Small intestine (tissue), 7 donors: ENCODE results near the gene CYB561A3. TPM values are rescaled to one million over a fixed set of nuclear protein-coding genes. Genes with fewer than 3 reads are reported as not detected.

Source experiments
- DNase-seq, 2 donors: peaks; one replicate each; pipeline versions ENCODE4 v3.0.0 to v3.0.0-alpha.2; 2013
- FAIRE-seq: peaks from 2 replicates; lab custom pipeline; 2012; peaks lifted over from hg19 to GRCh38; lab: Jason Lieb, UNC
- H3K27ac ChIP-seq, 3 donors: one replicate each; pipeline ENCODE4 v1.5.1; 2013; ENCODE audit warnings: low read length in 2 of 3, mild to moderate bottlenecking in 2 of 3, control low read depth in 1 of 3, inconsistent platforms in 1 of 3, low read depth in 1 of 3, moderate library complexity in 1 of 3
- H3K27me3 ChIP-seq, 3 donors: one replicate each; pipeline ENCODE4 v1.6.1; 2013; ENCODE audit warnings: low read length in 3 of 3, inconsistent platforms in 1 of 3; ENCODE audit not compliant: control insufficient read depth in 3 of 3, insufficient read depth in 3 of 3
- H3K36me3 ChIP-seq, 3 donors: one replicate each; pipeline ENCODE4 v1.6.1; 2013; ENCODE audit warnings: low read length in 3 of 3, inconsistent platforms in 1 of 3, low read depth in 1 of 3, mild to moderate bottlenecking in 1 of 3, moderate library complexity in 1 of 3; ENCODE audit not compliant: control insufficient read depth in 3 of 3, insufficient read depth in 2 of 3
- H3K4me1 ChIP-seq, 3 donors: one replicate each; pipeline ENCODE4 v1.6.1; 2013; ENCODE audit warnings: low read length in 2 of 3, inconsistent platforms in 1 of 3, low read depth in 1 of 3, mild to moderate bottlenecking in 1 of 3, moderate library complexity in 1 of 3; ENCODE audit not compliant: control insufficient read depth in 3 of 3, insufficient read depth in 2 of 3
- H3K4me3 ChIP-seq, 3 donors: one replicate each; pipeline ENCODE4 v1.5.1; 2013; ENCODE audit warnings: low read length in 3 of 3, control low read depth in 1 of 3, inconsistent platforms in 1 of 3, low read depth in 1 of 3, mild to moderate bottlenecking in 1 of 3, moderate library complexity in 1 of 3
- H3K9me3 ChIP-seq, 2 donors: one replicate each; pipeline ENCODE4 v1.6.1; 2013; ENCODE audit warnings: low read depth in 1 of 2, low read length in 1 of 2; ENCODE audit not compliant: control insufficient read depth in 2 of 2, insufficient read depth in 1 of 2
- WGBS, 3 donors: extraction: QIAGEN DNeasy Blood & Tissue Kit; methylation state at CpG; one replicate each; pipeline ENCODE4 v1.1.7; 2013; 5-methylcytosine and 5-hydroxymethylcytosine counted together
- polyA plus RNA-seq, 4 donors: library from polyadenylated mRNA; stranded (reverse) in 3 of 4; unstranded in 1 of 4; fragments of 200-250 nt in 3 of 4; fragments of 120-200 nt in 1 of 4; gene quantifications; one replicate each; pipeline versions ENCODE4 v1.2.1 to v1.2.3, GENCODE V29; 2013
- donor health status: healthy with polysubstance abuse.
- donor health status: control.
- donor health status: control.
- donor health status: Bipolar disorder and iron deficiency.
- donor health status: healthy.

Gene CYB561A3
- polyA plus RNA-seq, 4 donors = 30.8 to 48.4 (median 32.0) TPM

DNA sequence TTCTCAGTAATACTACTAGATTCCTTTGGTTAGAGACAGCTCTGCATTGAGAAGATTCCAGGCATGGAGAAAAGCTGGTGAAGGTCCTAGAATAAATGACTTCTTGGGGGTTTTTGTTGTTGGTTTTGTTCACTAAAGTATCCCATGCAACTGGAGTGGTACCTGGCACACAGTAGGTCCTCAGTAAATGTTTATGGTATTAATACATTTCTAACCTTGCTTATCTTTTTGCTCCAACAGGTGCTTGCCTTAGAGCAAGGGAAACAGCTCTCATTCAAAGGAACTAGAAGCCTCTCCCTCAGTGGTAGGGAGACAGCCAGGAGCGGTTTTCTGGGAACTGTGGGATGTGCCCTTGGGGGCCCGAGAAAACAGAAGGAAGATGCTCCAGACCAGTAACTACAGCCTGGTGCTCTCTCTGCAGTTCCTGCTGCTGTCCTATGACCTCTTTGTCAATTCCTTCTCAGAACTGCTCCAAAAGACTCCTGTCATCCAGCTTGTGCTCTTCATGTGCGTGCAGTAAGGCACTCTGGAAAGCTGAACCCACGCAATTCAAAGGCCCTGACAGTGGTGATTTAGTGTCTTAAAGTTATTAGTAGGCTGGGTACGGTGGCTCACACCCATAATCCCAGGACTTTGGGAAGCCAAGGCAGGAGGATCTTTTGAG, 2.5 kb upstream of the CYB561A3 start:
- no peak overlapping the region for H3K27ac ChIP-seq
- H3K4me1 ChIP-seq = peaks cover 4 to 13% (median 6%) of the 10 kb centered on the region in 3 donors
- H3K36me3 ChIP-seq = peaks cover 4 to 45% (median 9%) of the 10 kb centered on the region in 3 donors
- 92 to 95% (median 92%) methylated on average over 5 of the region's 5 CpGs for WGBS, 3 donors
- no peak for DNase-seq
- no peaks in the 10 kb centered on the region for H3K9me3 ChIP-seq
- no peak overlapping the region for H3K4me3 ChIP-seq
- H3K27me3 ChIP-seq = no peaks in the 10 kb centered on the region
- no peak for FAIRE-seq

GRCh38 chr11:61362542-61362875, 827 bp upstream of the CYB561A3 start:
- Histone ChIP-seq H3K4me1 (peaks cover 4 to 22% (median 6%) of the 10 kb centered on the region in 3 donors), H3K36me3 (peaks cover 3 to 31% (median 4%) of the 10 kb centered on the region in 3 donors), H3K27ac (peak overlapping the region; percentile 95 to 100 (median 97)), H3K9me3 (no peaks in the 10 kb centered on the region), H3K4me3 (peak overlapping the region; percentile 66 to 79 (median 77)), H3K27me3 (no peaks in the 10 kb centered on the region)
- no peak for DNase-seq
- 0 to 1% (median 1%) methylated on average over 12 of the region's 12 CpGs for WGBS, 3 donors
- no peak for FAIRE-seq

- no peak for FAIRE-seq
- H3K36me3 ChIP-seq = peaks cover 3 to 27% (median 4%) of the 10 kb centered on the region in 3 donors
- peaks cover 4 to 30% (median 6%) of the 10 kb centered on the region in 3 donors for H3K4me1 ChIP-seq
These were observed 393 bp downstream of the CYB561A3 start for GRCh38 chr11:61361237-61361740.

GRCh38 chr11:61359516-61359915, 2.2 kb downstream of the CYB561A3 start:
- 24 to 57% (median 40%) methylated on average over 6 of the region's 6 CpGs for WGBS, 3 donors

More at GRCh38 chr11:61361237-61361740, 393 bp downstream of the CYB561A3 start:
- 2% methylated on average over 18 to 22 of the region's 22 CpGs for WGBS, 3 donors
- H3K27me3 ChIP-seq = no peaks in the 10 kb centered on the region
- H3K27ac ChIP-seq = peak overlapping the region; percentile 95 to 100 (median 97)
- no peaks in the 10 kb centered on the region for H3K9me3 ChIP-seq
- H3K4me3 ChIP-seq = peak overlapping the region; percentile 66 to 79 (median 77)
- DNase-seq = no peak

DNA sequence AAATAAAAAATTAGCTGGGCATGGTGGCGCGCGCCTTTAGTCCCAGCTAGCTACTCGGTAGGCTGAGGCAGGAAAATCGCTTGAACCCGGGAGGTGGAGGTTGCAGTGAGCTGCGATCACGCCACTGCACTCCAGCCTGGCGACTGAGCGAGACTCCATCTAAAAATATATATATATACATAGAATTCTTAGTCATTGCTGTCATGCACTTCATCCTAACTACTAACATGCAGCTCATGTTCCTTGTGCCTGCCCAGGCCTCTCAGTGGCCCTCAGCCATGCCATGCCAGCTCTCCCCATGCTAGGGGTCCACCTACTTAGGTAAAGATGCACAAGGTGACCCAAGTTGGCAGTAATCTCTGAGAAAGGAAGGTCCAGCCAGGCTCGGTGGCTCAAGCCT, 3.1 kb downstream of the CYB561A3 start:
- H3K9me3 ChIP-seq = no peaks in the 10 kb centered on the region
- FAIRE-seq = no peak
- H3K27me3 ChIP-seq = no peaks in the 10 kb centered on the region
- peaks cover 6 to 25% (median 7%) of the 10 kb centered on the region in 3 donors for H3K4me1 ChIP-seq
- H3K4me3 ChIP-seq = no peak overlapping the region
- no peak overlapping the region for H3K27ac ChIP-seq
- DNase-seq = no peak
- H3K36me3 ChIP-seq = peaks cover 0 to 23% (median 3%) of the 10 kb centered on the region in 3 donors
- 94 to 95% (median 95%) methylated on average over 11 of the region's 11 CpGs for WGBS, 3 donors

More at GRCh38 chr11:61359516-61359915, 2.2 kb downstream of the CYB561A3 start:
- H3K36me3 ChIP-seq = peaks cover 0 to 19% (median 5%) of the 10 kb centered on the region in 3 donors
- no peak overlapping the region for H3K4me3 ChIP-seq
- no peaks in the 10 kb centered on the region for H3K9me3 ChIP-seq
- DNase-seq (peak; percentile 84), FAIRE-seq (no peak)
- H3K27ac ChIP-seq = peak overlapping the region in 2 of 3 donors; percentile 36 to 75
- no peaks in the 10 kb centered on the region for H3K27me3 ChIP-seq
- H3K4me1 ChIP-seq = peaks cover 4 to 30% (median 6%) of the 10 kb centered on the region in 3 donors

DNA sequence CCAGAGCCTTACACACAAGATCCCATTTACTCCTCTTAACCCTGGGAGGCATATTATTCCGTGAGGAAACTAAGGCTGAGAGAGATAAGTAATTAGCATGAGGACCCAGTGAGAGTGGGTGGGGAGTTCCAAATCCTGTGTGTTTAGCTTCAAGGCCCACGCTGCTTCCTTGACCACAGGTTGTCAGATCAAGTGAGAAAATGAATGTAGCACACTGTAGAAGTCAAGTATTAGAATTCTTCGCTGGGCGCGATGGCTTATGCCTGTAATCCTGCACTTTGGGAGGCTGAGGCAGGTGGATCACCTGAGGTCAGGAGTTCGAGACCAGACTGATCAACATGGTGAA, 3.8 kb downstream of the CYB561A3 start:
- DNase-seq (no peak), FAIRE-seq (no peak)
- Histone ChIP-seq H3K9me3 (no peaks in the 10 kb centered on the region), H3K36me3 (peaks cover 0 to 30% (median 3%) of the 10 kb centered on the region in 3 donors), H3K27ac (no peak overlapping the region), H3K4me3 (no peak overlapping the region), H3K4me1 (peaks cover 0 to 21% (median 5%) of the 10 kb centered on the region in 3 donors), H3K27me3 (no peaks in the 10 kb centered on the region)
- WGBS, 3 donors = 88 to 94% (median 89%) methylated on average over 6 of the region's 6 CpGs

DNA sequence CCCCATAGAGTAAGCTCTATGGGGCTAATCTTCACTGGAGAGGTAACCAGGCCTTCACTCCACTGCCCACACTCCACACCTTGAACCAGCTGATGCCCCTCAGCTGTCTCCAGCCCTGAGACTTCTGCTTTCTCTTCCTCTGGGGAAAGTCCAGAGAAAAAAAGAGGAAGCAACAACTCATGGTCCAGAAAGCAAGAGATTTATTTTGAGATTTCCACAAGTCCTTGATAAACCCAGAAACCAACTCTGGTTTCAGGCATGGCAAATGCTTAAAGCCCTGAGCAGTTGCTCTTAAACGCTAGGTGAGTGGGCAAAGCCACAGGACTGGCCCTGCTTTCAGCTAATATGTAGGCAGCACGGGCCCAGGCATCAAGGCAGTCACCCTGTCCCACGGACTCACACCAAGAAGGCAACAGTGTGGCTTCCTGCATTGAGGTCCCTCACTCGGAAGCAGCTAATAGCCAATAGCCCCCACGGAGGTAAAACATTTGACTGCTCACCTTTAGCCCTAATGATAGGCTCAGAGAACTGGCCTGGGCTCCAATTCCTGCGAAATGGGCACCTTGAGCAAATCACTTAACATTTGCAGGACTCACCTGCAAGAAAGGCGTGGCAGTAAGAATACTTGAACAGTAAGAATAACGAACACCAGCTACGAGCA, 4.3 kb downstream of the CYB561A3 start:
- H3K27ac ChIP-seq = no peak overlapping the region
- FAIRE-seq (no peak), DNase-seq (no peak)
- H3K9me3 ChIP-seq = no peaks in the 10 kb centered on the region
- no peak overlapping the region for H3K4me3 ChIP-seq
- H3K4me1 ChIP-seq = peaks cover 0 to 21% (median 5%) of the 10 kb centered on the region in 3 donors
- peaks cover 0 to 32% (median 3%) of the 10 kb centered on the region in 3 donors for H3K36me3 ChIP-seq
- 86 to 88% (median 87%) methylated on average over 9 of the region's 9 CpGs for WGBS, 3 donors
- no peaks in the 10 kb centered on the region for H3K27me3 ChIP-seq

DNA sequence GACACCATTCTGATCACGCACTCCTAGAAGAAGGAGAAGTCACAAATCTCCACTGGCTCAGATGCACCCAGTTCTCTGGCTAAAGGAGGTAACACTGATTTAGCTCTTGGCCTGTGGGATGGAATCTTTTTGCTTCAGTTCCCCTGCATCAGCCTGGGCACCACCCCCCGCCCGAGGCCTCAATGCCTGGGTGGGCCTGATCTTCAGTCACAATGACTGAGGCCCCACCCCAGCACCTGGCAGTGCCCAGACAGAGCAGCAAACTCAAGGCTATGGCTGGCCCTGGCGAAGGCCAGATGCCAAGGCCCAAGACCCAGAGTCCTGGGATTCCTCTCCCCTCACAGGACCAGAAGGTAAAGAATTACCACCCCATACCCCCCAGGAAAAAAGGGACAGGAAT, 5.0 kb downstream of the CYB561A3 start:
- FAIRE-seq (no peak), DNase-seq (no peak)
- no peaks in the 10 kb centered on the region for H3K27me3 ChIP-seq
- no peak overlapping the region for H3K27ac ChIP-seq
- H3K4me3 ChIP-seq = no peak overlapping the region
- H3K9me3 ChIP-seq = no peaks in the 10 kb centered on the region
- peaks cover 0 to 21% (median 5%) of the 10 kb centered on the region in 3 donors for H3K4me1 ChIP-seq
- 83 to 98% (median 89%) methylated on average over 4 of the region's 4 CpGs for WGBS, 3 donors
- H3K36me3 ChIP-seq = peaks cover under 1 to 39% (median 4%) of the 10 kb centered on the region in 3 donors
